Effector memory CD8-positive, alpha-beta T cell (primary cell): ENCODE measurements around the gene LGALS7.

Experiments used
- ATAC-seq: fragments of 150-1000 bp; cut with Tn5 transposase; replicated peaks from 2 replicates; pipeline ENCODE4 v1.10.0; 2021; ENCODE audit warnings: mild to moderate bottlenecking, moderate library complexity
- DNase-seq, 3 experiments: peaks; one replicate each; pipeline ENCODE4 v3.0.0; 2021
- H3K27ac Mint-ChIP-seq, 2 donors: one replicate each; pipeline ENCODE4 v1.8.0; 2022; ENCODE audit warnings: mild to moderate bottlenecking in 2 of 2, mixed read lengths in 2 of 2, moderate library complexity in 2 of 2
- H3K27me3 Mint-ChIP-seq, 2 donors: one replicate each; pipeline ENCODE4 v1.8.0; 2022; ENCODE audit warnings: mixed read lengths in 2 of 2
- H3K36me3 Mint-ChIP-seq: one replicate; pipeline ENCODE4 v1.8.0; 2022; ENCODE audit warnings: mild to moderate bottlenecking, moderate library complexity, mixed read lengths; ENCODE audit not compliant: insufficient read depth
- H3K4me1 Mint-ChIP-seq, 2 donors: one replicate each; pipeline ENCODE4 v1.8.0; 2022; ENCODE audit warnings: low read depth in 2 of 2, mixed read lengths in 2 of 2
- H3K4me3 Mint-ChIP-seq, 2 donors: one replicate each; pipeline ENCODE4 v1.8.0; 2022; ENCODE audit warnings: mild to moderate bottlenecking in 2 of 2, mixed read lengths in 2 of 2, moderate library complexity in 2 of 2
- H3K9me3 Mint-ChIP-seq, 2 donors: one replicate each; pipeline ENCODE4 v1.8.0; 2022; ENCODE audit warnings: mixed read lengths in 2 of 2

Gene LGALS7

DNA sequence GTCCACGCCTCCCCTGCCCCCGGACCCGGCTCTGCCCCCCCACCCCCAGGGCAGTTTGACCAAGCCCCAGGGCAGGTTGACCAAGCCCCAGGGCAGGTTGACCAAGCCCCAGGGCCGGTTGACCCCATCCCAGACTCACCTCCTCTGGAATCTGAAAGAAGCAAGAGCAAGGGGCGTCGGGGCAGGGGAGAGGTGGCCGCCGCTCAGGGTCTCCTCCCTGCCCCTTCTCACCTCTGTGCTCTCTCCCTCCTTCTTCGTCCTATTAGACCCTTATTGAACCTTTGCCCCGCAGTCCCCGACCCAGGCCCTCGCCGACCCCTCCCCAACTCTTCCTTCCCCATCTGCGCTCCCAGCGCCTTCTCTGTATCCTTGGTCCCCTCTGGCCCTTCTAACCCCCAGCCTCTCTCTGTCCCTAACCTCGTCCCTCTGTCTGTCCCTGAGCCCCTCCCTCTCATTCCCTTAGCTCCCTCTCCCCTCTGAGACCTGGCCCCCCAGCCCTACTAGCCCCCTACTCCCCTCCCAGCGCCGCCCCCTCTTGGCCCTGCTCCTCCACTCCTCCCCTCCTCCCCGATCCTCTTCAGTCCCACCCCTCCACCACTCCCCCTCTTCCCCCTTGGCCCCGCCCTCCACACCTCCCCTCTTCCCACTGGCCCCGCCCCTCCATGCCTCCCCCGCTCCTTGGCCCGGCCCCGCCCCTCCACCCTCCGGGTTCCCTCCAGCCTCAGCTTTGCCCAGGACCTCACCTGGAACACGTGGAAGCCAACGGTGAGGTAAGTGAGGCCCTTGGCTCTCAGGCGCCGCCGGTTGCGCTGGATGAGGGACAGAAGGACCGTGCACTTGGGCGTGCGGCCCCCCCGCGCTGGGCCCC is 36.7 kb downstream of the LGALS7 start:
- ATAC-seq, result no peak
- peak overlapping the region; percentile 72 to 76 for H3K4me3 Mint-ChIP-seq
- H3K27ac Mint-ChIP-seq, result peak overlapping the region; percentile 76 to 95
- H3K9me3 Mint-ChIP-seq, result no peaks in the 10 kb centered on the region
- DNase-seq, result no peak
- peaks cover 56% of the 10 kb centered on the region in 2 donors for H3K4me1 Mint-ChIP-seq
- H3K36me3 Mint-ChIP-seq, result peaks cover 27% of the 10 kb centered on the region
- no peaks in the 10 kb centered on the region for H3K27me3 Mint-ChIP-seq

- Mint-ChIP-seq H3K4me3 (peak overlapping the region; percentile 72 to 76), H3K4me1 (peaks cover 56 to 58% of the 10 kb centered on the region in 2 donors), H3K27ac (peak overlapping the region; percentile 76 to 95), H3K9me3 (no peaks in the 10 kb centered on the region), H3K36me3 (peaks cover 27% of the 10 kb centered on the region), H3K27me3 (no peaks in the 10 kb centered on the region)
- ATAC-seq (peak; percentile 66), DNase-seq (peak; percentile 51 to 63 (median 63))
Measured at GRCh38 chr19:38736036-38736412, 37.3 kb downstream of the LGALS7 start.

DNA sequence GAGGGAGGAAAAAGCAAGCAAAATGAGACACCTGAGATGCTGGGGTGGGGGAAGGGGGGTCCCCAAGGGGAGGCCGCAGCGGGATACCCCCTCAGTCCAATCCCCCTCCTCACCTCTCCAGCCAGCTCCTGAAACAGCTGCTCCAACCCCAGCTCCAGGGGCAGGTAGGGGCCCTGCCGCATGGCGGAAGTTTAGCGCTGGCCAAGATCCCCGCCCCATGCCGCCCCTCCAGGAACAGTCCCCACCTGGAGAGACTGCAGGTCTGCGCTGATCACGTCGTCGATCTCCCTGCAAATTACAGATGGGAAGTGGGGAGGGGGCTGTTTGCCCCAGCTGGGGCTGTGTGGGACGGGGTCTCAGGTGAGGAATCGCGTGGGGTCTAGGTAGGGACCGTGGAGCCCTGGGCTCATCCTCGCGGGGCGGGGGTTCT is 38.0 kb downstream of the LGALS7 start:
- peak overlapping the region; percentile 80 to 83 for H3K4me3 Mint-ChIP-seq
- H3K4me1 Mint-ChIP-seq, result peaks cover 56 to 58% of the 10 kb centered on the region in 2 donors
- no peaks in the 10 kb centered on the region for H3K9me3 Mint-ChIP-seq
- H3K27ac Mint-ChIP-seq, result peak overlapping the region; percentile 85 to 95
- ATAC-seq, result peak; percentile 15
- DNase-seq, result peak; percentile 30 to 59 (median 35)
- H3K27me3 Mint-ChIP-seq, result no peaks in the 10 kb centered on the region
- peaks cover 32% of the 10 kb centered on the region for H3K36me3 Mint-ChIP-seq

- Mint-ChIP-seq H3K36me3 (peaks cover 38% of the 10 kb centered on the region), H3K9me3 (no peaks in the 10 kb centered on the region), H3K4me1 (peaks cover 56 to 57% of the 10 kb centered on the region in 2 donors), H3K27ac (peak overlapping the region; percentile 85 to 95), H3K27me3 (no peaks in the 10 kb centered on the region), H3K4me3 (peak overlapping the region; percentile 80 to 83)
- ATAC-seq, result peak; percentile 52
- DNase-seq, result peak; percentile 21 to 42 (median 28)
Measured at GRCh38 chr19:38734426-38735256, 38.7 kb downstream of the LGALS7 start.

DNA sequence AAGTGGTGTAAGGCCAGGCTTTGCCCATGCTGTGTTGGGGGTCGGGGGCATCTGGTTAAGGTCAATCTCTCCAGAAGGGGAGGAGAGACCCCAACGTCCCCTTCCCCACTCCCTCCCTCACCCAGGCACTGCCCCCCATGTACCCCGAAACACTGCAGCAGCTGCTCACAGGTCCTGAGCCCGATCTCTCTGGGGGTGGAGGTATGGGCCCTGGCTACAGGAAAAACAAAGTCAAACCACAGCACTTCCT is 39.2 kb downstream of the LGALS7 start:
- Mint-ChIP-seq H3K9me3 (no peaks in the 10 kb centered on the region), H3K36me3 (peaks cover 41% of the 10 kb centered on the region), H3K4me3 (peak overlapping the region; percentile 80 to 83), H3K27ac (peak overlapping the region; percentile 85 to 95), H3K4me1 (peaks cover 54 to 56% of the 10 kb centered on the region in 2 donors), H3K27me3 (no peaks in the 10 kb centered on the region)
- ATAC-seq, result no peak
- no peak for DNase-seq

GRCh38 chr19:38733493-38734175 is 39.7 kb downstream of the LGALS7 start:
- ATAC-seq, result peak; percentile 14
- Mint-ChIP-seq H3K27ac (peak overlapping the region; percentile 85 to 95), H3K4me3 (peak overlapping the region; percentile 80 to 83), H3K36me3 (peaks cover 46% of the 10 kb centered on the region), H3K27me3 (no peaks in the 10 kb centered on the region), H3K4me1 (peaks cover 51% of the 10 kb centered on the region in 2 donors), H3K9me3 (no peaks in the 10 kb centered on the region)
- DNase-seq, result no peak

- H3K27me3 Mint-ChIP-seq, result no peaks in the 10 kb centered on the region
- ATAC-seq, result no peak
- H3K9me3 Mint-ChIP-seq, result no peaks in the 10 kb centered on the region
- no peak for DNase-seq
- peaks cover 50% of the 10 kb centered on the region for H3K36me3 Mint-ChIP-seq
- H3K4me1 Mint-ChIP-seq, result peaks cover 49 to 52% of the 10 kb centered on the region in 2 donors
- peak overlapping the region; percentile 85 to 95 for H3K27ac Mint-ChIP-seq
- peak overlapping the region; percentile 18 to 83 for H3K4me3 Mint-ChIP-seq
Measured at GRCh38 chr19:38733241-38733492, 40.1 kb downstream of the LGALS7 start.

GRCh38 chr19:38731654-38732301 is 41.5 kb downstream of the LGALS7 start:
- H3K27me3 Mint-ChIP-seq, result no peaks in the 10 kb centered on the region
- peaks cover 50 to 51% of the 10 kb centered on the region in 2 donors for H3K4me1 Mint-ChIP-seq
- peaks cover 61% of the 10 kb centered on the region for H3K36me3 Mint-ChIP-seq
- DNase-seq (no peak), ATAC-seq (no peak)
- H3K9me3 Mint-ChIP-seq, result no peaks in the 10 kb centered on the region
- H3K27ac Mint-ChIP-seq, result peak overlapping the region; percentile 35 to 95
- H3K4me3 Mint-ChIP-seq, result no peak overlapping the region

DNA sequence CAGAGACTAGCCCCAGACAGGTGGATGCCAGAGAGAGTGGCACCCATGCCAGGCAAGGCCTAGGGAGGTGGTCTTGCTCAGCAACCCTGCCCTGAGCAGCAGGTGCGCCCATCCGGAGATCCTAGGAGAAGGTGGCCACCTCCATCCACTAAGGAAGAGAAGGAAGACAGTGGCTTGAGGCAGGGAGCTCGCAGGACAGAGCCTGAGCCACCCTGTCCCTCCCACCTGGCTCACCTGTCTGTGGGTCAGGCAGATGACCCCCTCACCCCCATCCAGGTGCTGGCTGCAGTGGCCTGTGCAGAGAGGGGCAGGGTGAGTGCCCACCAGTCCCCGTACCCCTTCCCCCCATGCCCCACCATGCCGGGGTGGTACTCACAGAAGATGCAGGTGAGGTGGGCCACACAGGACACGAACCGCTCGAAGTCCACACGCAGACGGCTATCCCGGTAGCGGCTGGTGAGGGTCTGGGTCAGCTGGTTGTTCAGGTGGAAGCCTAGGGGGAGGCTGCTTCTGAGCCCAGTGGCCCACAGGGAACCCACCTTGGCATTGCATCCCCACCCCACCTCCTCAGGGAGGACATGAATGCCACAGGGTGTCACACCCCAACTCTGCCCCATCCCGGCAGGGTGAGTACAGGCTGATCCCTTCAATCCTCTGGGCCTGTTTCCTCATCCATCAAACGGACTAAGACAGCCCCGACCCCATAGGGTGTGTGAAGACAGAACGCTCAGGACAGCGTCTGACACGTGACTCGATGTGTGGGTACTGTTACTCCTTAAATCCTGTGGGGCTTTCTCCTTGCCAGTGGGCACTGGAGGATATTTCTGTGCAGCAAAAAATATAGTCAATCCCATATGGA is 42.4 kb downstream of the LGALS7 start:
- Mint-ChIP-seq H3K4me1 (peaks cover 54% of the 10 kb centered on the region in 2 donors), H3K36me3 (peaks cover 62% of the 10 kb centered on the region), H3K27me3 (no peaks in the 10 kb centered on the region), H3K4me3 (no peak overlapping the region), H3K9me3 (no peaks in the 10 kb centered on the region), H3K27ac (peak overlapping the region; percentile 35 to 88)
- ATAC-seq, result no peak
- DNase-seq, result no peak

DNA sequence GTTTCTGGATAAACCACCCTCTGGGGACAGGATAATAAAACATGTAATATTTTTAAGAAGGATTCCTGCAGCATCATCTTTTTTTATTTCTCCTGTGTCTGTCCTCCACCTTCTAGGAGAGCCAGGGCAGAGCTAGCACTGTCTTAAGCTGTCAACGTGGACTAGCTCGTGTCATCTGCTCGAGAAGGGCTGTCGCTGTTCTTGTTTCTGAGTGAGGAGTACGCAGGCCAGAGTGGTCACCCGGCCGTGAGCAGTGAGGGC is 42.9 kb downstream of the LGALS7 start:
- no peak for ATAC-seq
- no peak for DNase-seq
- H3K36me3 Mint-ChIP-seq, result peaks cover 63% of the 10 kb centered on the region
- no peaks in the 10 kb centered on the region for H3K9me3 Mint-ChIP-seq
- H3K27me3 Mint-ChIP-seq, result no peaks in the 10 kb centered on the region
- peaks cover 55% of the 10 kb centered on the region in 2 donors for H3K4me1 Mint-ChIP-seq
- H3K4me3 Mint-ChIP-seq, result no peak overlapping the region
- H3K27ac Mint-ChIP-seq, result peak overlapping the region in 1 of 2 donors; percentile 88

GRCh38 chr19:38729653-38730469 is 43.5 kb downstream of the LGALS7 start:
- Mint-ChIP-seq H3K4me3 (peak overlapping the region in 1 of 2 donors; percentile 38), H3K36me3 (peaks cover 63% of the 10 kb centered on the region), H3K27ac (peak overlapping the region in 1 of 2 donors; percentile 88), H3K9me3 (no peaks in the 10 kb centered on the region), H3K27me3 (no peaks in the 10 kb centered on the region), H3K4me1 (peaks cover 52% of the 10 kb centered on the region in 2 donors)
- peak; percentile 36 for ATAC-seq
- DNase-seq, result peak; percentile 66 to 75 (median 68)
